GM12865 (cell line): ENCODE results near the gene PARVG.

Source experiments
- DNase-seq: peaks from one replicate; pipeline ENCODE4 v3.0.0; 2010; ENCODE audit warnings: low read depth
- H3K4me3 ChIP-seq: 2 replicates; pipeline ENCODE4 v1.5.1; 2011; ENCODE audit warnings: mild to moderate bottlenecking, low read depth, low read length, control low read depth
- CTCF ChIP-seq: IDR thresholded peaks from 2 replicates; pipeline ENCODE4 v1.5.1; 2011; ENCODE audit warnings: low read length, control low read depth, low read depth, inconsistent platforms; ENCODE audit not compliant: insufficient read depth; ENCODE audit errors: missing control alignments

PARVG gene

GRCh38 chr22:44183287-44183588 is 2.5 kb downstream of the PARVG start:
- no peak for TF ChIP-seq CTCF
- H3K4me3 ChIP-seq: no peak overlapping the region
- DNase-seq: no peak

- DNase-seq: no peak
- no peak for TF ChIP-seq CTCF
- no peak overlapping the region for H3K4me3 ChIP-seq
These were observed 3.3 kb downstream of the PARVG start for GRCh38 chr22:44184006-44184405.

DNA sequence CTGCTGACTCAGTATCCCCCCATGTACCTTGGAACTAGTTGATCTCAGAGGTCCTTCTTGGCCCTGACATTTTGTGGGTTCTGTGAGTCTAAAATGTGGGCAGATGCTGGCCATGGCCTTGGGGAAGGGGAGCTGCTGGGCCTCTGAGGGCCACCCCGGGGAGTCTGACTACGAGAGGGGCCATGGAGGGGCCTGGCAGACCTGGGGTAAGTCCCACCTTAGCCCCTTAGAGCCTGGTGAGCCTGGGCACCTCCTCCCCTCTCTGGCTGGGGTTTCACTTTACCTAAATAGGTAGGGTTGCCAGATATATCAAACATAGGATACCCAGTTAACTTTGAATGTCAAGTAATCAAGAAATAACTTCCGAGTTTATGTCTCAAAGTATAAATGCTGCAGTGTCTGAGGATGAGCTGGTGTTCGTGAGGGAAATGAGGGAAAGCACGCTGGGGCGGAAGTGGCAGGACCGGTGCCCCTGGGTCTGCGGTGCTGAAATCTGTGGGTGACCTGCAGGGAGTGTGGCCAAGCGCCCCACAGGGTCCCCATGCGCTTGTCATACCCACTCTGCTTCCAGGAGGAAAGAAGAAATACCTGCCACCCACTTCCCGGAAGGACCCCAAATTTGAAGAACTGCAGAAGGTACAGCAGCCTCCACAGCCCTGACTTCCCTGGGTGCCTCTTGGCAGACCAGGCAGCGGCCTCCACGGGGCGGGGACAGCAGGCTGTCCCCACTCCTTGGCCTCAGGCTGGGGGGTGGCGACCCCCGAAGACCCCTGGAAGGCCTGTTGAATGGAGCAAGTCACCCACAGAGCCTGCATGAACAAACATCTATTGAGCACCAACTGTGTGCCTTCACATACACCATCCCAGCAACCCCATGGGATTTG is 4.8 kb downstream of the PARVG start:
- DNase-seq: no peak
- no peak for TF ChIP-seq CTCF
- H3K4me3 ChIP-seq: no peak overlapping the region

DNA sequence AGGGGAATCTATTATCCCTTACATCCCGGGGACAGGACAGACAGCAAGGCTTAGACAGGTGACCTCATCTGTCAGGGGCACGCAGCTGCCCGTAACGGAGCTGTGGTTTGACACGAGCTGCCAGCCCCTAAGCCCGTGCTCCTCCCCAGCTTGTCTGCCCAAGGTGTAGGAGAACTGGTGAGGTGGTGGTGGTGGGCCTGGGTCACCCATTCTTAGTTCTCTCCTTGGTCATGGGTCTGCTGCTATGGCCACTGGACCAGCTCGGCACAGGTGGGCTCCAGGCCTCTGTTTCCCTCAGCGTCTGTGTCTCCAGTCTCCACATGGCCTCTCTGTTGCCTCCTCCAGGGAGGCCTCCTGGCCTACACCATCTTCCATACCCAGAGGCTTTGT is 5.4 kb downstream of the PARVG start:
- no peak for DNase-seq
- no peak for TF ChIP-seq CTCF
- no peak overlapping the region for H3K4me3 ChIP-seq

DNA sequence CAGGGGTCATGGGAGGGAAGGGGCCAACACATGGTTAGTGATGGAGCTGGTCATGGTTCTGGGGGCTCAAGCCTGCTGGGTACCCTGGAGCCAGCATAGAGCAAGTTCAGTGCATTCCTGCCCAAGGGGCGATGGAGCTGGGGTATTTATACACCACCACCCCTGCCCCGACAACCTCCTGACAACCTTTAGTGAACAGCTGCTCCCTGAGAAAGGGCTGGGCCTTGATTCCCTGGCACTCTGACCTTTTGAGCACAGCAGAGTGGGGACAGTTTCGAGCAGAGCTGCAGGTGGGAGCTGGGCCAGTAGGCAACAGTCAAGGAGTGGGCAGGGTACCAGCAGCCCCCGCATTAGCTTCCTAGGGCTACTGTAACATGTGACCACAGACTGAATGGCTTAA is 6.0 kb downstream of the PARVG start:
- no peak for TF ChIP-seq CTCF
- H3K4me3 ChIP-seq: no peak overlapping the region
- DNase-seq: no peak

- no peak overlapping the region for H3K4me3 ChIP-seq
- DNase-seq: no peak
- no peak for TF ChIP-seq CTCF
These were observed 7.0 kb downstream of the PARVG start for GRCh38 chr22:44187652-44188230.

- H3K4me3 ChIP-seq: no peak overlapping the region
- DNase-seq: no peak
- no peak for TF ChIP-seq CTCF
These were observed 7.6 kb downstream of the PARVG start for GRCh38 chr22:44188316-44188715.
